Ascending aorta (tissue), 2 donors: ENCODE results near the gene IMMP2L. TPM values are rescaled to one million over a fixed set of nuclear protein-coding genes. Genes with fewer than 3 reads are reported as not detected.

Source experiments
- DNase-seq, 2 donors: peaks; one replicate each; pipeline ENCODE4 v3.0.0-alpha.2; 2019; ENCODE audit warnings: low spot score in 2 of 2
- H3K27ac ChIP-seq, 2 donors: fragments of 200-600 bp; sonication (generic); one replicate each; pipeline ENCODE4 v1.5.1; 2016 to 2017; ENCODE audit warnings: mild to moderate bottlenecking in 1 of 2
- H3K27me3 ChIP-seq: fragments of 200-600 bp; sonication (generic); one replicate; pipeline ENCODE4 v1.5.1; 2017
- H3K36me3 ChIP-seq, 2 donors: fragments of 200-600 bp; sonication (generic); one replicate each; pipeline ENCODE4 v1.5.1; 2016
- H3K4me1 ChIP-seq, 2 donors: fragments of 200-600 bp; sonication (generic); one replicate each; pipeline ENCODE4 v1.5.1; 2016 to 2017; ENCODE audit warnings: mild to moderate bottlenecking in 1 of 2
- H3K4me3 ChIP-seq, 2 donors: fragments of 200-600 bp; sonication (generic); one replicate each; pipeline ENCODE4 v1.5.1; 2016 to 2017; ENCODE audit warnings: mild to moderate bottlenecking in 1 of 2
- H3K9me3 ChIP-seq, 2 donors: fragments of 200-600 bp; sonication (generic); one replicate each; pipeline ENCODE4 v1.5.1; 2016
- intact Hi-C: fragments of 100-400 bp; cut with DNase I; formaldehyde crosslinking; loops from one replicate; pipeline ENCODE4 v1.15.1; 2023
- total RNA-seq: library from RNA; depleted of rRNA; stranded (reverse); fragments of >200 nt; gene quantifications from one replicate; pipeline ENCODE4 v1.1.0, GENCODE V29; 2016
- TF ChIP-seq, protein P1 (sequence below), 3 experiments: fragments of 200-600 bp in 2 of 3; fragments of 450-650 bp in 1 of 3; sonication (generic) in 2 of 3; IDR thresholded peaks; one replicate each; pipeline ENCODE4 v1.5.1; 2016 to 2019; ENCODE audit warnings: antibody characterized with exemption in 3 of 3, mild to moderate bottlenecking in 1 of 3, moderate library complexity in 1 of 3

IMMP2L gene
- total RNA-seq, 1 donor from 2014 or later = 143 TPM

DNA sequence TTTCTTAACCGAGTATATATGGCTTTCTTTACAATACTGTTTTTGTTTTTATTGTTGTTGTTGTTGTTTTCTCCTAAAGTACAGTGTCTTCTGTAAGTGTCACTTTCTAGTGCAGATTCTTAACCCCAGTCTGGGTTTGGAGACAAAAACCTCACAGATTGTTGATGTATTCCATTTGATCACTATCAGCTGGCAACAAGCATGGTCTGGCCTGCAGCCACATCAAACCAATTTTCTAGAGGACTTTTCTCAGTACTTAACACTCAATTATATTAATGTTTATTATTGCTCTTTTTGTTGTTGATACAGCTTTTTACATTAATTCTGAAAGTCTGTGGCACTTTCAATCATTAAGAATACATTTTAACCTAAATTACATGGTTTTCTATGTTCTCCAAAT, 454.3 kb downstream of the IMMP2L start:
- intact Hi-C loops = no loop called here
- no peak for DNase-seq
- Histone ChIP-seq H3K36me3 (no peaks in the 10 kb centered on the region), H3K9me3 (no peaks in the 10 kb centered on the region), H3K4me3 (no peak overlapping the region), H3K27me3 (no peaks in the 10 kb centered on the region), H3K27ac (no peak overlapping the region), H3K4me1 (peaks cover 0 to 11% of the 10 kb centered on the region in 2 donors)
- TF ChIP-seq, protein P1, sequence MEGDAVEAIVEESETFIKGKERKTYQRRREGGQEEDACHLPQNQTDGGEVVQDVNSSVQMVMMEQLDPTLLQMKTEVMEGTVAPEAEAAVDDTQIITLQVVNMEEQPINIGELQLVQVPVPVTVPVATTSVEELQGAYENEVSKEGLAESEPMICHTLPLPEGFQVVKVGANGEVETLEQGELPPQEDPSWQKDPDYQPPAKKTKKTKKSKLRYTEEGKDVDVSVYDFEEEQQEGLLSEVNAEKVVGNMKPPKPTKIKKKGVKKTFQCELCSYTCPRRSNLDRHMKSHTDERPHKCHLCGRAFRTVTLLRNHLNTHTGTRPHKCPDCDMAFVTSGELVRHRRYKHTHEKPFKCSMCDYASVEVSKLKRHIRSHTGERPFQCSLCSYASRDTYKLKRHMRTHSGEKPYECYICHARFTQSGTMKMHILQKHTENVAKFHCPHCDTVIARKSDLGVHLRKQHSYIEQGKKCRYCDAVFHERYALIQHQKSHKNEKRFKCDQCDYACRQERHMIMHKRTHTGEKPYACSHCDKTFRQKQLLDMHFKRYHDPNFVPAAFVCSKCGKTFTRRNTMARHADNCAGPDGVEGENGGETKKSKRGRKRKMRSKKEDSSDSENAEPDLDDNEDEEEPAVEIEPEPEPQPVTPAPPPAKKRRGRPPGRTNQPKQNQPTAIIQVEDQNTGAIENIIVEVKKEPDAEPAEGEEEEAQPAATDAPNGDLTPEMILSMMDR (IDR thresholded peaks at IDR 0.05) = no peak

DNA sequence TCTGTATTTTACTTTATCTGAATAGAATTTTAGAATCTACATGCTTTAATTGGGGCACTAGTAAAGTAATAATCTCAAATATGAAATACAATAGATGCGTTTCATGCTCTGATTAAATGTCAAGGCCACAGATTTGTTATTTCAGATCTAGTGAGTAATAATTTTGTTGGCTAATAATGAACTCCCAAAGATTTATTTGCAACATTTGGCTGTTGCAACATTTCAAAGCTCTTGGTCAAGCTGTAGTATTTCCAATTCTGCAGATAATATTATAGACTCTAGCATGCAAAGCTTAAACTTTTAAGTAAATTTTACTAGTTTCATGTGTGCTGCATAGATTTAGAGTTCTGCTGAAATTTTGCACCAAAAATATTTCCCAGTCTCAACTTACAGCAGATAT, 454.7 kb downstream of the IMMP2L start:
- Histone ChIP-seq H3K27me3 (no peaks in the 10 kb centered on the region), H3K4me3 (no peak overlapping the region), H3K27ac (no peak overlapping the region), H3K9me3 (no peaks in the 10 kb centered on the region), H3K36me3 (no peaks in the 10 kb centered on the region), H3K4me1 (peaks cover 0 to 9% of the 10 kb centered on the region in 2 donors)
- intact Hi-C loops = no loop called here
- DNase-seq = no peak
- TF ChIP-seq, protein P1 (IDR thresholded peaks at IDR 0.05) = no peak

DNA sequence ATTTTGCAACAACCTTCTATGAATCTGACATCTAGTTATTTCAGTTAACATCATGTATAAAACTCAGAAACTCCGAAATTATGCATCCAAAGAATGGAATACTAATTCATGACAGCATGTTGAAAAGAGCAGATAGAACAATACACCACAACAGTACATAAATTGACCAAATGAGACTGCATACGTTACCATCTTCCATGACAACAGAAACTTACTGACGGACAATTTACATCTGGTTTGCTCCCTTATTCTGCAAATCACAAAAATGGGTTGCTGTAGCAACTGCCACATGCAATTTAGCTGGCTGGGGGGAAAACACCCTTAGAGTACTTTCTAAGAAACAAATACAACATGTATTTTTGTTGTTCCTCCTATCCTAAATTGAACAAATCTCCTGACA, 457.0 kb downstream of the IMMP2L start:
- DNase-seq = no peak
- intact Hi-C loops = no loop called here
- H3K27me3 ChIP-seq = no peaks in the 10 kb centered on the region
- TF ChIP-seq, protein P1 (IDR thresholded peaks at IDR 0.05) = no peak
- peaks cover 0 to 9% of the 10 kb centered on the region in 2 donors for H3K4me1 ChIP-seq
- no peak overlapping the region for H3K4me3 ChIP-seq
- no peaks in the 10 kb centered on the region for H3K36me3 ChIP-seq
- no peak overlapping the region for H3K27ac ChIP-seq
- H3K9me3 ChIP-seq = no peaks in the 10 kb centered on the region

DNA sequence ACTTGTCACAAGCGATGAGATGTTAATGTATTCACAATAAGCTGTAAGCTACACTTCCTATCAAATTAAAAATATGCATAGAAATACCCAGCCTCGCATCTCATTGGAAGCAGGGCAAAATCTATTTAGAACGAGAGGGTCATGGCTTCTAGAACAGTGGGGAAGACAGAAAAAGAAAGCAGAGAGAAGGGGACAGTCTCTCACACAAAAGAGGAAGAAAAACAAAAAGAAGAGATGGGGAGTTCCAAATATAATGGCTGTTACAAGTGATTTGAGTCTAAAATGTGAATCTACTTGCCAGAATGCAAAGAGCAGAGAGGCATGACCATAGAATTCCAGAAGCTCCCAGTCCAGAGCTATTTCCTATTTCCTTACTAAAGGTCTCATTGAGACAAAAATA, 457.6 kb downstream of the IMMP2L start:
- H3K36me3 ChIP-seq = no peaks in the 10 kb centered on the region
- no peaks in the 10 kb centered on the region for H3K27me3 ChIP-seq
- DNase-seq = no peak
- H3K4me1 ChIP-seq = peaks cover 0 to 9% of the 10 kb centered on the region in 2 donors
- H3K9me3 ChIP-seq = no peaks in the 10 kb centered on the region
- H3K27ac ChIP-seq = no peak overlapping the region
- intact Hi-C loops = no loop called here
- TF ChIP-seq, protein P1 (IDR thresholded peaks at IDR 0.05) = no peak
- H3K4me3 ChIP-seq = no peak overlapping the region

DNA sequence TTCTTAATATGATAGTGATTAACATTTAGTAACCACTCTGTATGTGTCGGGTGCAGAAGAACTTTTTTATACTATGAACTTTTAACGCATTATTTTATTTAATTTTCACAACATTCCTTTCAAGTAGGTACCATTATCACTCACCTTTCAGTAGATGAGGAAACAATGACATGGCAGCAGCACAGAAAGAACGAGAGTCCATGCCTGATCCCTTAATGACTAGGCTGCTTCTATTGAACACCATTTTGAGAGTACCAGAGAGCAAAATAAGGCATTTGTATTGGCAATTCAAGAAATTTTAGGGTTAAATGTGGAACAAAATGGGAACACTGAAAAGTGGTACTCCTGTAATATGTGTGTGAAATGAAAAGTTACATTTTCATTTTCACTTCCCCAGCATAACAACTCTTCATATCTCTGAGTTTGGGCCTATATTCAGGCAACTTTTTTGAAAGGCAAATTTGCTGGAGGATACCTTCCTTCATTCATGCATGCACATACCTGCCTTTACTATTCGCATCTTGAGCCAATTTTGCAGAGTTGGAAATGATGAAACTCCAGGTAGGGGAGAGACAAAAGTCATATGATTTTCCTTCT, 458.5 kb downstream of the IMMP2L start:
- Histone ChIP-seq H3K4me1 (peaks cover 0 to 9% of the 10 kb centered on the region in 2 donors), H3K4me3 (no peak overlapping the region), H3K27ac (no peak overlapping the region), H3K9me3 (no peaks in the 10 kb centered on the region), H3K36me3 (no peaks in the 10 kb centered on the region), H3K27me3 (no peaks in the 10 kb centered on the region)
- intact Hi-C loops = no loop called here
- DNase-seq = no peak
- TF ChIP-seq, protein P1 (IDR thresholded peaks at IDR 0.05) = no peak

DNA sequence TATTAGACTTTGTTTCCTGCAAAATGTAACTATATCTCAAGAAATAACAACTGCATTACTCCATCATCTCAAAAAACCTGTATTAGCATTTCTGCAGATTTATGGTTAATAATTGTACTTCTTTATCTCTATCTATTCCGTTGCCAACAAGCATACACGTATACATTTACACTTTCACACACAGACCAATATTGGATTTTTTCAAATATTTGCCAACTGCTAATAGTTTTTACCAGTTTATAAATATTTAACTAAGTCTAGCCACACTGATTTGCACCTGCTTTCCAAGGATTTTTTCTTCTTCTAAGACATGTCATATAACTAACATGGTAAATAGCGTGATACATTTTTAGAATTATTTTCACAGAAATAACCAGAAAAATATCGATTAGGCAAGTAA, 459.2 kb downstream of the IMMP2L start:
- intact Hi-C loops = no loop called here
- TF ChIP-seq, protein P1 (IDR thresholded peaks at IDR 0.05) = no peak
- H3K4me1 ChIP-seq = peaks cover 0 to 6% of the 10 kb centered on the region in 2 donors
- DNase-seq = no peak
- no peaks in the 10 kb centered on the region for H3K9me3 ChIP-seq
- no peak overlapping the region for H3K27ac ChIP-seq
- no peaks in the 10 kb centered on the region for H3K36me3 ChIP-seq
- no peak overlapping the region for H3K4me3 ChIP-seq
- no peaks in the 10 kb centered on the region for H3K27me3 ChIP-seq
